ENCODE results near the gene CDH22. TPM values are rescaled to one million over a fixed set of nuclear protein-coding genes. Genes with fewer than 3 reads are reported as not detected.

CDH22 gene
- total RNA-seq, 4 donors from 2014 or later = 0.11 to 2.3 (median 0.76) TPM

DNA sequence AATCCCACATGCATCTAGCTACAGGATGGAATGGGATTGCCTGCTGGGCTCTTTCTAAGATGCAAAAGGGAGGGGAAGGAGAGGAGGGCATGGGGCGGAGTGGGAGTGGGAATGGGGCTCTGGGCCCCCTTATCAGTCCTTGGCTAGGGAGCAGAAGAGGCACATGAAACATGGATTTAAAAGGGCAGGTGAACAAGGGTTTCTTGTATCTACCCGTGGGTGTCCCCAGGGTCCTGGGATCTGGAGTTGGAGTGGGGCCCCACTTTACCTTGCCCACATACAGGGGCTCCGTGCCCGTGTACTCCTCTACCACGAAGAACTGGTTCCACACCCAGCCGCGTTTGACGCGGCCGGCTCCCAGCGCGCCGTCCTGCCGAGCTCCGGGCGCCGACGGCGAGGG lies 57.5 kb downstream of the CDH22 start:
- 46 to 57% methylated on average over 4 to 6 of the region's 19 CpGs for WGBS, 2 donors

DNA sequence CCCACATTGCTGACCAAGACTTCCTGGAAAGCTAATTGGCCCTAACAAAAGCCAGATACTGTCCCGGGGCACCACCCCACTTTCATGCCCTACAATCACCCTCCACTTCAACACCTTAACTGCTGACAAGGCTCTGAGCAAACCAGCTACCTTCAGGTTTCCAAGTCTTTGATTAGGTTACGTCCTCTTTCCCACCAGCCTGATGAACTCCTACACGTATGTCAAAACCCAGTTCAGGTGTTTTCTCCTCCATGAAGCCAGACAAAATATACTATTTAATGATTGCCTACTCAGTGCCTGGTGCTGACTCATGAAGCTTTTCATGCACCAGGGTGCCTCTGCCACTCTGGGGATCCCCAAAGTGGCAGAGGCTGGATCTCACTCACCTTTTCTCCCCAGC lies 58.6 kb downstream of the CDH22 start:
- TF ChIP-seq, protein P1, sequence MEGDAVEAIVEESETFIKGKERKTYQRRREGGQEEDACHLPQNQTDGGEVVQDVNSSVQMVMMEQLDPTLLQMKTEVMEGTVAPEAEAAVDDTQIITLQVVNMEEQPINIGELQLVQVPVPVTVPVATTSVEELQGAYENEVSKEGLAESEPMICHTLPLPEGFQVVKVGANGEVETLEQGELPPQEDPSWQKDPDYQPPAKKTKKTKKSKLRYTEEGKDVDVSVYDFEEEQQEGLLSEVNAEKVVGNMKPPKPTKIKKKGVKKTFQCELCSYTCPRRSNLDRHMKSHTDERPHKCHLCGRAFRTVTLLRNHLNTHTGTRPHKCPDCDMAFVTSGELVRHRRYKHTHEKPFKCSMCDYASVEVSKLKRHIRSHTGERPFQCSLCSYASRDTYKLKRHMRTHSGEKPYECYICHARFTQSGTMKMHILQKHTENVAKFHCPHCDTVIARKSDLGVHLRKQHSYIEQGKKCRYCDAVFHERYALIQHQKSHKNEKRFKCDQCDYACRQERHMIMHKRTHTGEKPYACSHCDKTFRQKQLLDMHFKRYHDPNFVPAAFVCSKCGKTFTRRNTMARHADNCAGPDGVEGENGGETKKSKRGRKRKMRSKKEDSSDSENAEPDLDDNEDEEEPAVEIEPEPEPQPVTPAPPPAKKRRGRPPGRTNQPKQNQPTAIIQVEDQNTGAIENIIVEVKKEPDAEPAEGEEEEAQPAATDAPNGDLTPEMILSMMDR (IDR thresholded peaks at IDR 0.05) = no peak
- no peak for TF ChIP-seq POLR2A (IDR thresholded peaks at IDR 0.05)
- H3K27ac ChIP-seq = no peak overlapping the region
- WGBS, 2 donors = 81 to 83% methylated on average over 3 of the region's 3 CpGs
- DNase-seq = no peak
- no peaks in the 10 kb centered on the region for H3K9me3 ChIP-seq
- intact Hi-C loops (cut with DNase I) = no loop called here
- no peaks in the 10 kb centered on the region for H3K4me1 ChIP-seq
- peaks cover 0 to 99% (median 0%) of the 10 kb centered on the region in 4 donors for H3K27me3 ChIP-seq
- no peak overlapping the region for H3K4me3 ChIP-seq
- no peaks in the 10 kb centered on the region for H3K36me3 ChIP-seq

More for the DNA sequence above, 57.5 kb downstream of the CDH22 start:
- no peak overlapping the region for H3K4me3 ChIP-seq
- intact Hi-C loops (cut with DNase I) = no loop called here
- H3K9me3 ChIP-seq = no peaks in the 10 kb centered on the region
- H3K36me3 ChIP-seq = no peaks in the 10 kb centered on the region
- TF ChIP-seq POLR2A (IDR thresholded peaks at IDR 0.05) = no peak
- TF ChIP-seq, protein P1 (IDR thresholded peaks at IDR 0.05) = no peak
- peaks cover 0 to 99% (median 0%) of the 10 kb centered on the region in 4 donors for H3K27me3 ChIP-seq
- no peak for DNase-seq
- peaks cover 2 to 3% (median 3%) of the 10 kb centered on the region in 3 donors for H3K4me1 ChIP-seq
- H3K27ac ChIP-seq = no peak overlapping the region

DNA sequence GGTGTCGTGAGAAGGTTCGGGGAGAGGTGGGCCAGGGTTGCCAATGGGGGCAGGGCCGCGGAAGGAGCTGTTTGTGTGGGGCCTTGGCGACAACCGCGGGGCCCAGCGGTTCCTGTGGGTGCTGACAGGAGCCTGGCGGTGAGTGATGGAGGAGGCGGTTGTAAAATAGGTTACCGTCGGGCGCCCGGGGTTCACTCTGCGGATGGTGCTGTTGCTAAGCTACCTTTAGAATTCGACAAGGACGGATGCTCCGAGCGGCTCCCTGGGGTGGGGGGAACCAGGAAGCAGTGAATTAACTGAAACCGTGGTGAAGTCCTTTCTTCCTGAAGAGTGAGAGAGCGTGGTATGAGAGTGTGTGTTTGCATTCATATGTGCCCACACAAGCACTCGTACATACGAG lies 61.7 kb downstream of the CDH22 start:
- TF ChIP-seq POLR2A (IDR thresholded peaks at IDR 0.05) = no peak
- TF ChIP-seq, protein P1 (IDR thresholded peaks at IDR 0.05) = no peak
- Histone ChIP-seq H3K9me3 (no peaks in the 10 kb centered on the region), H3K36me3 (no peaks in the 10 kb centered on the region), H3K4me3 (no peak overlapping the region), H3K27ac (no peak overlapping the region), H3K4me1 (no peaks in the 10 kb centered on the region), H3K27me3 (peaks cover 0 to 95% (median 0%) of the 10 kb centered on the region in 4 donors)
- 39 to 52% methylated on average over 19 to 23 of the region's 23 CpGs for WGBS, 2 donors
- intact Hi-C loops (cut with DNase I) = no loop called here
- no peak for DNase-seq

DNA sequence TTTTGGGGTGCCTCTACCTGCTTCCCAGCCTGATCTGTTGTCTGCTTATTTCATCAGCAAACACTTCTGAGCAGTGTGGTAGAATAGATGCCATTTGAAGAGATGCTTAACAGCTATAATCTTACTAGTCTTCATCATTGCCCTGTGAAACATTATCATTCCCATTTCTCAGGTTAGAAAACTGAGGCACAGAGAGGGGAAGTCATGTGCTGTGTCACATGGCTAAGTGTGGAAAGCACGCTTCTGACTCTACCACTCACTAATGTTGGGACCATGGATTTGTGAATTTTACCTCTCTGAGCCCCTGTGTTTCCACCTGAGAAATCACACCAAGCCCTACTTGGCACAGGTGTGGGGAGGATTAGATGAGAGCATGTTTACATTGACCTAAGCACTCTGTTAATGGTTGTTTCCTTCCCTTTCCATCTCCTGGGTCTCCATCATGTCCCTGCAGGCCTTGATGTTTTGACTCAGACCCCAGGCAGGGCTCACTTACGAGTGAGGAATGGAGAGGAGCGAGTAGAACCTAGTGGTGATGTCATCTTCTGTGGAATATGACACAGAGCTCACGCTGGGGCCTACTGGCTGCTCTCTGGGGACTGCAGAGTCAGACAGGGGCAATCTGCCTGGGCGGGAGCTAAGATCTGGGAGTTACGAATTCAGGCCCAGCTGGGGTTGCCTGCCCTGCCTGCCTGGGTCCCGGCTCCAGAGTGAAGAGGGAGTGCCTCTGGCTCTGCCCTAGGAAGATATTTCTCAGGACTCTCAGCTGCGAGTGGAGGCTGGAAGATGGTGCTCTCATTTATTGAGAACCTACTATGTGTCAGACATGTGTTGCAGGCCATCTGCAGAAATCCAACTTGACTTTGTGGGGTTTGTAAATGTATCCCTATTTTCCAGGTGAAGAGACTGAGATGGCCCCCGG lies 64.3 kb downstream of the CDH22 start:
- intact Hi-C loops (cut with DNase I) = no loop called here
- Histone ChIP-seq H3K27me3 (peaks cover 0 to 90% (median 0%) of the 10 kb centered on the region in 4 donors), H3K36me3 (no peaks in the 10 kb centered on the region), H3K9me3 (no peaks in the 10 kb centered on the region), H3K27ac (no peak overlapping the region), H3K4me3 (no peak overlapping the region), H3K4me1 (no peaks in the 10 kb centered on the region)
- no peak for DNase-seq
- WGBS, 2 donors = 46 to 73% methylated on average over 3 to 9 of the region's 9 CpGs
- TF ChIP-seq, protein P1 (IDR thresholded peaks at IDR 0.05) = no peak
- no peak for TF ChIP-seq POLR2A (IDR thresholded peaks at IDR 0.05)

DNA sequence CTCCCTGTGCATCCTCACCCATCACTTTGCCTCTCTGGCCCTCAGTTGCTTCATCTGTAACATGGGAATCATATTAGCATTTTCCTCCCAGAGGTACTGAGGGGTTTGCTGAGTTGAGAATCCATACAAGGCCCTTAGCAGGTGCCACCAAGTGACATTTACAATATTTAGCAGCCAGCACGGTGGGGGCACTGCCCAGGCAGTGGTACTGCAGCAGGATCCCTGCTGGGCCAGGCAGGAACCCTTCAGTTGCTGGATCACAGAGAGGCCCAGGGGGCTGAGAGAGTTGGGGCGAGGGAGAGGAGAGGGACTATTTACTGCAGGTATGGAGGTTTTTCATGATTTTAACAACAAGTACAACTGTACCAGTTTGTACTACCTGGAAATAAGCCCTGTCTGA lies 65.9 kb downstream of the CDH22 start:
- Histone ChIP-seq H3K27me3 (peaks cover 0 to 89% (median 0%) of the 10 kb centered on the region in 4 donors), H3K36me3 (no peaks in the 10 kb centered on the region), H3K4me3 (no peak overlapping the region), H3K4me1 (no peaks in the 10 kb centered on the region), H3K9me3 (no peaks in the 10 kb centered on the region), H3K27ac (no peak overlapping the region)
- intact Hi-C loops (cut with DNase I) = no loop called here
- 50 to 83% methylated on average over 1 to 2 of the region's 2 CpGs for WGBS, 2 donors
- TF ChIP-seq POLR2A (IDR thresholded peaks at IDR 0.05) = no peak
- TF ChIP-seq, protein P1 (IDR thresholded peaks at IDR 0.05) = no peak
- no peak for DNase-seq

Data from esophagus squamous epithelium (tissue), 5 donors.